ENCODE data around the gene TLR9.

Gene TLR9

DNA sequence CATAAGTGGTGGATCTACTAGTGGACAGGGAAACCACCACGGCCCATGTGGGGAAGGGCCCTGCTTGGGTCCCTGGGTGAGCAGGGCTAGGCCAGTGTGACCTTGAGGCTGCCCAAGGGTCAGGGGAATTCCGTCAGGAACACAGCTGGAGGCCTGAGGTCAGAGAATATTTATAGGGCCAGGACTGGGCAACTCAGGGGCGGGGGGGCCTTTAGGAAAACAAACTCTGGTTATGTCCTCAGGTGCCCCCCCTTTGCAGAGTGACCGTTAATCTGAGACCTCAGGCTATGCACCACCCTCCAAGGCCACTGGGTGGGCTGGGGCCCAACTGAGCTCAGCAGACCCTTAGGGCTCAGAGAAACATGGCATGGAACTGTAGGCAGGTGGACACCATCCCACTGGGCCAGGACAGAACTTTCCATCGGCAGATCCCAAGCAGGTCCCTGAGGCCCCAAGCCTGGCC is 11.0 kb upstream of the TLR9 start:
- DNase-seq (ENCODE audit: low read depth): no peak
- TF ChIP-seq, protein P1, sequence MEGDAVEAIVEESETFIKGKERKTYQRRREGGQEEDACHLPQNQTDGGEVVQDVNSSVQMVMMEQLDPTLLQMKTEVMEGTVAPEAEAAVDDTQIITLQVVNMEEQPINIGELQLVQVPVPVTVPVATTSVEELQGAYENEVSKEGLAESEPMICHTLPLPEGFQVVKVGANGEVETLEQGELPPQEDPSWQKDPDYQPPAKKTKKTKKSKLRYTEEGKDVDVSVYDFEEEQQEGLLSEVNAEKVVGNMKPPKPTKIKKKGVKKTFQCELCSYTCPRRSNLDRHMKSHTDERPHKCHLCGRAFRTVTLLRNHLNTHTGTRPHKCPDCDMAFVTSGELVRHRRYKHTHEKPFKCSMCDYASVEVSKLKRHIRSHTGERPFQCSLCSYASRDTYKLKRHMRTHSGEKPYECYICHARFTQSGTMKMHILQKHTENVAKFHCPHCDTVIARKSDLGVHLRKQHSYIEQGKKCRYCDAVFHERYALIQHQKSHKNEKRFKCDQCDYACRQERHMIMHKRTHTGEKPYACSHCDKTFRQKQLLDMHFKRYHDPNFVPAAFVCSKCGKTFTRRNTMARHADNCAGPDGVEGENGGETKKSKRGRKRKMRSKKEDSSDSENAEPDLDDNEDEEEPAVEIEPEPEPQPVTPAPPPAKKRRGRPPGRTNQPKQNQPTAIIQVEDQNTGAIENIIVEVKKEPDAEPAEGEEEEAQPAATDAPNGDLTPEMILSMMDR (IDR thresholded peaks at IDR 0.05; ENCODE audit: low read length, missing control alignments): no peak
- H3K4me3 ChIP-seq (replicated peaks; ENCODE audit: low read depth, low read length): no peak overlapping the region

DNA sequence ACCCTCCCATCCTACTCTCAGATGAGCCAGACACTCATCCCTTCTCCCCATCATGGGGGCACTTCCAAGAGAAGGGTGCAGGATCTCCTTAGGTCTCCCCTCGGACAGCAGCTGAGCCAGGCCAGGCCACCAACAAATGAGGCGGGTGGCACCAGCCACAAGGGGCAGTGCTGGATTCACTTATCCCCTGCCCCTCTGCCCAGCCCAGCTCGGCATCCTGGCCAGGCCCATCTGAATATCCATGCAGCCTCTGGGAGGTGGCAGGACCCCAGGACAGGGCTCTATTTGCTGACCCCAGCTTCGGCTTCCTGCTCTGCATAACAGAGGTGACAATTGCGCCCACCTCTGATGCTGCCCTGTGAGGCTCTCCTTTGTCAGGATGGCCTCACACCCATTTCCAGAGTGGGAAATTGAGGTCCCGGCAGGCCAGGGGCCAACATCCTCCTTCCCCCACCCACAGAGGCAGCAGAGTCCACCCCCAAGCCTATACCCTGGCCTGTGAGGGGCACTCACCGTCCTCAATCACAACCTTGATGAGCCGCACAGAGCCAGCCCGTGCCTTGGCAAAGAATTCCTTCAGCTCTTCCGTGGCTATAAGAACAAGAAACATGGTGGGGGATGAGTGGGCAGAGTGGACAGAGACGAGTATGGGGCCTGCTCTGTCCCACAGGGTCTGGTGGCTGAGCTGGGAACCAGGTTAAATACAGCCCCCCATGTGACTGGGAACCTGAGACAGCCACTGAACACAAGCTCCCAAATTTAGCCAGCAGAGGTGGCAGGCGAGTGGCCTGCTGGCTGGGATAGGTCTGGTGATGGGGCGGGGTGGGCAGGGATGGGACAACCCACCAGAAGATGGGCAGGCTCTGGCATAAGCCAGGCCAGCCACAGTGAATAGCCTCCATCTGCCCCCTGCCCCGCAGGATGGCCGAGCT is 9.3 kb upstream of the TLR9 start:
- TF ChIP-seq, protein P1 (IDR thresholded peaks at IDR 0.05; ENCODE audit: low read length, missing control alignments): no peak
- H3K4me3 ChIP-seq (replicated peaks; ENCODE audit: low read depth, low read length): no peak overlapping the region
- DNase-seq (ENCODE audit: low read depth): no peak

DNA sequence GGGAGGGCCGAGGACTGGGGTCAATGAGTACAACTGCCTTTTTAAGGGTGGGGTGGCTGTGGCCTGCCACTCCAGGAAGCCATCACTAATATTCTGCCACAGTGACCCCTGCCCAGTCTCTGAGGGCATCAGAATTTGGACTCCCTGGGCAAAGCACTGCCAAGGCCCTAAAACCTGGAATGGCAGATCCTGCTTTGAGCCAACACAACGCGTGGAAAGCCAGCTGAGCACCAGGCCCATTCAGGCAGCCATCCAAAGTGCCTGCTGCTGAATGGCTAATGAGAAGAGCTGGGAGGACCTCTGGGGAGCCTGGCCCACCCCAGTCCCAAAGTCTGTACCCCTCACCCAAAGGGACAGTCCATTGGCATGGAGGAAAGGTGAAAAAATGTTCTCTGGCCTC is 8.5 kb upstream of the TLR9 start:
- DNase-seq (ENCODE audit: low read depth): no peak
- TF ChIP-seq, protein P1 (IDR thresholded peaks at IDR 0.05; ENCODE audit: low read length, missing control alignments): no peak
- no peak overlapping the region for H3K4me3 ChIP-seq (replicated peaks; ENCODE audit: low read depth, low read length)

GRCh38 chr3:52233108-52233591 is 7.7 kb upstream of the TLR9 start:
- no peak for DNase-seq (ENCODE audit: low read depth)
- H3K4me3 ChIP-seq (replicated peaks; ENCODE audit: low read depth, low read length): no peak overlapping the region
- TF ChIP-seq, protein P1 (IDR thresholded peaks at IDR 0.05; ENCODE audit: low read length, missing control alignments): no peak

GRCh38 chr3:52232279-52233107 is 7.0 kb upstream of the TLR9 start:
- no peak for DNase-seq (ENCODE audit: low read depth)
- TF ChIP-seq, protein P1 (IDR thresholded peaks at IDR 0.05; ENCODE audit: low read length, missing control alignments): no peak
- H3K4me3 ChIP-seq (replicated peaks; ENCODE audit: low read depth, low read length): no peak overlapping the region

DNA sequence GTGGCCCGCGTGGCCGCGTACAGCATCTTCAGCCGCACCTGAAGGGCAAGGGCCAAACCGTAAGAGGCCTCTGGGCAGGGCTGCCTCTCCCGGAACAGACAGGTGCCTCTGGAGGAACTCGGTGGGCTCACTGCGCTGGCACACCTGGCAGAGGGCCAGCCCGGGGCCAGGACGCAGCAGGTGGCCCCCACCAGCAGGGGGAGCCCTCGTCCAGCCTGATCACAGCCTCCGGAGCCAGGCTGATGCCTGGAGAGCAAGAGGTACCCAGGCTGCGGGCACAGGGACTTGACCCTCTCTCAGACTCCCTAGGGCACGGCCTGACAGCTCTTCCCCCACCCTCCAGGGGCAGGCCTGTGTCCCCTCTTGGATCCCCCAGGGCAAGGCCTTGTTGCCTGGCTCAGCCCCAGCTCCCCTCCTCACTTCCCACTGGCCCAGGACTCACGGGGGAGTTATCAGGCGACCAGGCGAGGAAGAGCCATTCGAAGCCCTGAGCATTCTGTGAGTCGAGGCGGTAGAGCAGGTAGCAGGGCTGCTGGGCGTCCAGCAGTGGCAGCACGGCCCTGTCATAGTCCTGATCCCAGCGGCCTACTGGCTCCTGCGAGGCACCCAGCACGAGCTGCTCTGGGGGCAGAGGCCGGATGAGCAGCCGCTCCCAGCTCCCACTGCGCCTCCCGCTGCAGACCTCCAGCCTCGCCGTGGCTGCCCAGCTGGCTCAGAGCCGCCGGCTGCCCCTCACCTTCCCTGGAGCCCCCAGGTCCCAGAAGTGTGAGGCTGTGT is 6.2 kb upstream of the TLR9 start:
- TF ChIP-seq, protein P1 (IDR thresholded peaks at IDR 0.05; ENCODE audit: low read length, missing control alignments): peak; percentile 81
- peak; percentile 59 for DNase-seq (ENCODE audit: low read depth)
- no peak overlapping the region for H3K4me3 ChIP-seq (replicated peaks; ENCODE audit: low read depth, low read length)
